HepG2 (cell line): ENCODE results near the gene CALM1. TPM values are rescaled to one million over a fixed set of nuclear protein-coding genes. Genes with fewer than 3 reads are reported as not detected.

Experiments used
- ARNTL ChIP-seq: sonication (generic); formaldehyde crosslinking; IDR thresholded peaks from 2 replicates; pipeline ENCODE4 v1.4.0; 2020; ENCODE audit warnings: mild to moderate bottlenecking, missing genetic modification reagents
- CCDC6 ChIP-seq: sonication (generic); formaldehyde crosslinking; IDR thresholded peaks from 2 replicates; pipeline ENCODE4 v1.8.1; 2022; ENCODE audit warnings: mild to moderate bottlenecking, missing genetic modification reagents, moderate library complexity
- CEBPB ChIP-seq: IDR thresholded peaks from 2 replicates; pipeline ENCODE4 v1.6.1; 2011; ENCODE audit warnings: low read depth, low read length, improper control_type of control experiment, borderline replicate concordance
- HDAC1 ChIP-seq: sonication (generic); formaldehyde crosslinking; IDR thresholded peaks from 2 replicates; pipeline ENCODE4 v1.5.1; 2020; ENCODE audit warnings: mild to moderate bottlenecking, missing genetic modification reagents
- HES4 ChIP-seq: sonication (generic); formaldehyde crosslinking; IDR thresholded peaks from 2 replicates; pipeline ENCODE4 v1.9.0; 2021; ENCODE audit warnings: mild to moderate bottlenecking, missing genetic modification reagents, borderline replicate concordance
- KDM2A ChIP-seq: sonication (generic); formaldehyde crosslinking; IDR thresholded peaks from 2 replicates; pipeline ENCODE4 v1.4.0; 2020; ENCODE audit warnings: low read depth, missing genetic modification reagents, borderline replicate concordance
- MIER2 ChIP-seq: IDR thresholded peaks from 2 replicates; pipeline ENCODE4 v1.6.1; 2016; ENCODE audit warnings: missing biosample characterization, missing genetic modification reagents
- NFATC3 ChIP-seq: sonication (generic); formaldehyde crosslinking; IDR thresholded peaks from 2 replicates; pipeline ENCODE4 v1.5.1; 2020; ENCODE audit warnings: mild to moderate bottlenecking, missing genetic modification reagents
- NR2F2 ChIP-seq: IDR thresholded peaks from 2 replicates; pipeline ENCODE4 v1.6.1; 2012; ENCODE audit warnings: low read depth, inconsistent platforms, borderline replicate concordance
- REPIN1 ChIP-seq: sonication (generic); formaldehyde crosslinking; IDR thresholded peaks from 2 replicates; pipeline ENCODE4 v1.8.0; 2022; ENCODE audit warnings: missing genetic modification reagents, low read depth, mild to moderate bottlenecking, borderline replicate concordance
- SMAD9 ChIP-seq: sonication (generic); formaldehyde crosslinking; IDR thresholded peaks from 2 replicates; pipeline ENCODE4 v1.5.1; 2020; ENCODE audit warnings: mild to moderate bottlenecking, missing genetic modification reagents
- SMARCE1 ChIP-seq: fragments of 450-650 bp; IDR thresholded peaks from 2 replicates; pipeline ENCODE4 v1.6.1; 2017; ENCODE audit warnings: borderline replicate concordance
- ZBTB38 ChIP-seq: sonication (generic); formaldehyde crosslinking; IDR thresholded peaks from 2 replicates; pipeline ENCODE4 v1.5.1; 2020; ENCODE audit warnings: mild to moderate bottlenecking, missing genetic modification reagents
- ZNF143 ChIP-seq: sonication (generic); formaldehyde crosslinking; IDR thresholded peaks from 2 replicates; pipeline ENCODE4 v1.4.0; 2020; ENCODE audit warnings: missing genetic modification reagents
- ZNF431 ChIP-seq: sonication (generic); formaldehyde crosslinking; IDR thresholded peaks from 2 replicates; pipeline ENCODE4 v1.9.0; 2022; ENCODE audit warnings: missing genetic modification reagents, low read depth, mild to moderate bottlenecking, borderline replicate concordance
- ZNF616 ChIP-seq: sonication (generic); formaldehyde crosslinking; IDR thresholded peaks from 2 replicates; pipeline ENCODE4 v1.5.0; 2020; ENCODE audit warnings: low read depth, mild to moderate bottlenecking, missing genetic modification reagents
- ZNF674 ChIP-seq: sonication (generic); formaldehyde crosslinking; IDR thresholded peaks from 2 replicates; pipeline ENCODE4 v1.5.0; 2020; ENCODE audit warnings: low read depth, mild to moderate bottlenecking, missing genetic modification reagents
- ZNF7 ChIP-seq: IDR thresholded peaks from 2 replicates; pipeline ENCODE4 v1.6.1; 2016; ENCODE audit warnings: missing biosample characterization, missing genetic modification reagents
- ZNF782 ChIP-seq: sonication (generic); formaldehyde crosslinking; IDR thresholded peaks from 2 replicates; pipeline ENCODE4 v1.4.0; 2020; ENCODE audit warnings: missing genetic modification reagents, mild to moderate bottlenecking, borderline replicate concordance
- polyA plus RNA-seq, 8 experiments: library from polyadenylated mRNA; depleted of rRNA in 3 of 8; stranded (reverse) in 7 of 8; unstranded in 1 of 8; fragments of >200 nt; fragmentation: Illumina TruSeq in 4 of 8; extraction: Trizol in 4 of 8; gene quantifications; 2 replicates each; pipeline versions ENCODE4 v1.2.1 to v1.2.3, GENCODE V29; 2011 to 2016; ENCODE audit warnings: low read depth in 4 of 8, missing spikeins in 1 of 8, mixed read lengths in 1 of 8; ENCODE audit not compliant: insufficient read depth in 1 of 8
- total RNA-seq, 5 experiments: library from RNA; depleted of rRNA; stranded (reverse); fragments of >200 nt; fragmentation: Illumina TruSeq; extraction: Trizol; gene quantifications; 2 replicates each; pipeline ENCODE4 v1.2.3, GENCODE V29; 2016; ENCODE audit warnings: low read depth in 1 of 5
- TF ChIP-seq, protein P1 (sequence below): sonication (generic); formaldehyde crosslinking; IDR thresholded peaks from 2 replicates; pipeline ENCODE4 v1.5.0; 2020; ENCODE audit warnings: missing genetic modification reagents
- TF ChIP-seq, protein P2 (sequence below): IDR thresholded peaks from 2 replicates; pipeline ENCODE4 v1.6.1; 2016; ENCODE audit warnings: control low read depth
- TF ChIP-seq, protein P3 (sequence below): sonication (generic); formaldehyde crosslinking; IDR thresholded peaks from 2 replicates; pipeline ENCODE4 v1.9.0; 2021; ENCODE audit warnings: missing genetic modification reagents, mild to moderate bottlenecking, borderline replicate concordance
- TF ChIP-seq, protein P4 (sequence below): sonication (generic); formaldehyde crosslinking; conservative IDR thresholded peaks from 2 replicates; pipeline ENCODE4 v1.8.0; 2022; ENCODE audit warnings: mild to moderate bottlenecking, moderate library complexity, missing genetic modification reagents

CALM1 gene
- total and polyA plus RNA-seq, 2 of the 13 experiments (the other 11 are each of a cell fraction or from before 2014, with no cell fraction given), result 110 to 238 TPM

DNA sequence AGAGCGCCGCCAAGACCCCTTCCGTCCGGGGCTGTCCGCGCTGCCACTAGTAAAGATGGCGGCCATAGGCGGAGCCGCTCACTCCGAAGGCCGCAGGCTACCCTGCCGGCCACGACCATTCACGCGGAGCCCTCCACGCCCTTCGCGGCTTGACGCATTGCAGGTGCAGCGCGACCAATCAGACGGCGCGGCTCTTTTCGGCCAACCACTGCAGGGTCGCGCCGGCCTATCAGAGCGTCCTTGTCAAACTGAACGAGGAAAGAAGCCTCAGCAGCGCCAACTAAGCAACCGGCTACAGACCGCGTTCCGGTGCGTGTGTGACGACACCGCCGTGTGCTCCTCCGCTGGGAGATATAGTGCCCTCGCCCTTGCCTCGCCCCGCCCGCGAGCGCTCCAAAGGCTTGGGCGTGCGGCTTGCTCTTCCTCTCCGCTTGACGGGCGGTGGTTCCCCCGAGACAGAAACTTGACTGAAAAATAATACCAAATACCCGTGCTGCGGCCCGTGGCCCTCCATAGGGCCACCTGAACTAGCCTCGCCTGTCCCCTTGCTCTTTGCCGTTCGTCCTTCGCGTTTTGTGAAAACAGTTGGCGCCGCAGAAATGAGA is 13.6 kb upstream of the CALM1 start (continued):
- TF ChIP-seq, protein P1, sequence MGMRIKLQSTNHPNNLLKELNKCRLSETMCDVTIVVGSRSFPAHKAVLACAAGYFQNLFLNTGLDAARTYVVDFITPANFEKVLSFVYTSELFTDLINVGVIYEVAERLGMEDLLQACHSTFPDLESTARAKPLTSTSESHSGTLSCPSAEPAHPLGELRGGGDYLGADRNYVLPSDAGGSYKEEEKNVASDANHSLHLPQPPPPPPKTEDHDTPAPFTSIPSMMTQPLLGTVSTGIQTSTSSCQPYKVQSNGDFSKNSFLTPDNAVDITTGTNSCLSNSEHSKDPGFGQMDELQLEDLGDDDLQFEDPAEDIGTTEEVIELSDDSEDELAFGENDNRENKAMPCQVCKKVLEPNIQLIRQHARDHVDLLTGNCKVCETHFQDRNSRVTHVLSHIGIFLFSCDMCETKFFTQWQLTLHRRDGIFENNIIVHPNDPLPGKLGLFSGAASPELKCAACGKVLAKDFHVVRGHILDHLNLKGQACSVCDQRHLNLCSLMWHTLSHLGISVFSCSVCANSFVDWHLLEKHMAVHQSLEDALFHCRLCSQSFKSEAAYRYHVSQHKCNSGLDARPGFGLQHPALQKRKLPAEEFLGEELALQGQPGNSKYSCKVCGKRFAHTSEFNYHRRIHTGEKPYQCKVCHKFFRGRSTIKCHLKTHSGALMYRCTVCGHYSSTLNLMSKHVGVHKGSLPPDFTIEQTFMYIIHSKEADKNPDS (CRISPR knock-in tag), result no peak
- TF ChIP-seq MIER2 (CRISPR knock-in tag), result 0 out of 2 replicates have a peak, but pooled peaks have one; percentile 24
- TF ChIP-seq CEBPB, result peak; percentile 76; the same call in 1 of the 2 replicates
- TF ChIP-seq, protein P2, sequence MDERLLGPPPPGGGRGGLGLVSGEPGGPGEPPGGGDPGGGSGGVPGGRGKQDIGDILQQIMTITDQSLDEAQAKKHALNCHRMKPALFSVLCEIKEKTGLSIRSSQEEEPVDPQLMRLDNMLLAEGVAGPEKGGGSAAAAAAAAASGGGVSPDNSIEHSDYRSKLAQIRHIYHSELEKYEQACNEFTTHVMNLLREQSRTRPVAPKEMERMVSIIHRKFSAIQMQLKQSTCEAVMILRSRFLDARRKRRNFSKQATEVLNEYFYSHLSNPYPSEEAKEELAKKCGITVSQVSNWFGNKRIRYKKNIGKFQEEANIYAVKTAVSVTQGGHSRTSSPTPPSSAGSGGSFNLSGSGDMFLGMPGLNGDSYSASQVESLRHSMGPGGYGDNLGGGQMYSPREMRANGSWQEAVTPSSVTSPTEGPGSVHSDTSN (CRISPR knock-in tag), result no peak
- TF ChIP-seq ZNF616, result peak; percentile 81; the same call in 1 of the 2 replicates
- TF ChIP-seq HES4 (CRISPR knock-in tag), result peak; percentile 63
- TF ChIP-seq, protein P3, sequence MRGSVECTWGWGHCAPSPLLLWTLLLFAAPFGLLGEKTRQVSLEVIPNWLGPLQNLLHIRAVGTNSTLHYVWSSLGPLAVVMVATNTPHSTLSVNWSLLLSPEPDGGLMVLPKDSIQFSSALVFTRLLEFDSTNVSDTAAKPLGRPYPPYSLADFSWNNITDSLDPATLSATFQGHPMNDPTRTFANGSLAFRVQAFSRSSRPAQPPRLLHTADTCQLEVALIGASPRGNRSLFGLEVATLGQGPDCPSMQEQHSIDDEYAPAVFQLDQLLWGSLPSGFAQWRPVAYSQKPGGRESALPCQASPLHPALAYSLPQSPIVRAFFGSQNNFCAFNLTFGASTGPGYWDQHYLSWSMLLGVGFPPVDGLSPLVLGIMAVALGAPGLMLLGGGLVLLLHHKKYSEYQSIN (CRISPR knock-in tag), result no peak
- TF ChIP-seq ZNF431 (CRISPR knock-in tag), result peak; percentile 93
- TF ChIP-seq KDM2A, result peak; percentile 92
- no peak for TF ChIP-seq ZNF7
- TF ChIP-seq NFATC3 (CRISPR knock-in tag), result no peak
- TF ChIP-seq SMARCE1, result no peak
- peak; percentile 35; the same call in 1 of the 2 replicates for TF ChIP-seq ZBTB38
- TF ChIP-seq, protein P4, sequence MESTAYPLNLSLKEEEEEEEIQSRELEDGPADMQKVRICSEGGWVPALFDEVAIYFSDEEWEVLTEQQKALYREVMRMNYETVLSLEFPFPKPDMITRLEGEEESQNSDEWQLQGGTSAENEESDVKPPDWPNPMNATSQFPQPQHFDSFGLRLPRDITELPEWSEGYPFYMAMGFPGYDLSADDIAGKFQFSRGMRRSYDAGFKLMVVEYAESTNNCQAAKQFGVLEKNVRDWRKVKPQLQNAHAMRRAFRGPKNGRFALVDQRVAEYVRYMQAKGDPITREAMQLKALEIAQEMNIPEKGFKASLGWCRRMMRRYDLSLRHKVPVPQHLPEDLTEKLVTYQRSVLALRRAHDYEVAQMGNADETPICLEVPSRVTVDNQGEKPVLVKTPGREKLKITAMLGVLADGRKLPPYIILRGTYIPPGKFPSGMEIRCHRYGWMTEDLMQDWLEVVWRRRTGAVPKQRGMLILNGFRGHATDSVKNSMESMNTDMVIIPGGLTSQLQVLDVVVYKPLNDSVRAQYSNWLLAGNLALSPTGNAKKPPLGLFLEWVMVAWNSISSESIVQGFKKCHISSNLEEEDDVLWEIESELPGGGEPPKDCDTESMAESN (CRISPR knock-in tag), result peak; percentile 81
- TF ChIP-seq ZNF782 (CRISPR knock-in tag), result no peak
- TF ChIP-seq CCDC6 (CRISPR knock-in tag), result peak; percentile 97
- peak; percentile 86; the same call in 1 of the 2 replicates for TF ChIP-seq REPIN1 (CRISPR knock-in tag)
- TF ChIP-seq ZNF674 (CRISPR knock-in tag), result no peak; the same call in 1 of the 2 replicates
- TF ChIP-seq ARNTL (CRISPR knock-in tag), result peak; percentile 64
- TF ChIP-seq ZNF143, result peak; percentile 75; the same call in 1 of the 2 replicates
- 0 out of 2 replicates have a peak, but pooled peaks have one; percentile 41 for TF ChIP-seq NR2F2
- TF ChIP-seq HDAC1 (CRISPR knock-in tag), result peak; percentile 79
- TF ChIP-seq SMAD9, result no peak
